ENCODE results near the gene USP47. TPM values are rescaled to one million over a fixed set of nuclear protein-coding genes. Genes with fewer than 3 reads are reported as not detected.

The USP47 gene
- total RNA-seq, 1 donor, result 72.7 TPM

DNA sequence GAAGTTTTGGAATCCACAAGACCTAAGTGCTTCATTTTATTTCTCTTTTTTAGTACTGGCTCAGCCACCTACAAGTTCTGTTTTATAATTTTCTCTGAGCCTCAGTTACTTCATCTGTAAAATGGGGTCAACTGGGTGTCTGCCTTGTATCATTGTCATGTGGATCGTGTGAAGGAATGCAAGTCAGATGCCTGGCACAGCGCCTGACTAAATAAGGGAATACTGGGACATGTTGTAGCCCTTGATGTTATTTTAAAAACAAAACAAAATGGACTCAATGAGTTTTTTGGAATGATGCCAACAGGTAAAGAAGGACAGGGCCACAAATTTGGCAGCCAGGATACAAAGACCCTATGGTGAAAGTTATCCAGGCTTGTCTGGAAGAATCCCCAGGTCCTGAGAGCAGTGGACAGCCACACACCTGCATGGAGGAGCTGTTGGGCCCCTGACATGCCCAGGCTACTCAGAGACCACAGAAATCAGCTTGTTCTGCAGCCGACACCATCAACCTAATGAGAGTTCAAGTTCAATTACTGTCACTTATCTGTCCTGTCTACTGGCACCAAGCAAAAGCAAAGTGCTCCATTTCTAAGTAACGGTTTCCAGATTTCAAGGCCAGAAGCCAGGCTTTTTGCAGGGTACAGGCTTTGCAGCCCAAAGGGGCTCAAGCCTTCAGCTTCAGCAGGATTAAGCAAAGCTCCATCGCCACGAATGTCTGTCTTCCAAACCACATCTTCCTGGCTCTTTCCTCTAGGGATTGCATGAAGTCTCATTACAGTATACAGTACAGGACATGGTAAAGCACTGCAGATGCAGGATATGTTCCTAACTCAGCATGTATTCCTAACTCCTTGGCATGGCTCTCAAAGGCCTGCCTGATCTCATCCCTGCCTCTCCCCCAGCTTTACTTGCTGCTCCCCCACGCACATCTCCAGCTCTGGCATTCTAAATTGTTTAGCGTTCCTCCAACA is 148.3 kb downstream of the USP47 start:
- H2AFZ ChIP-seq (ENCODE audit: low read length), result no peak overlapping the region
- no peaks in the 10 kb centered on the region for H3K27me3 ChIP-seq (ENCODE audit: insufficient read depth, low read length)
- TF ChIP-seq, protein P1, sequence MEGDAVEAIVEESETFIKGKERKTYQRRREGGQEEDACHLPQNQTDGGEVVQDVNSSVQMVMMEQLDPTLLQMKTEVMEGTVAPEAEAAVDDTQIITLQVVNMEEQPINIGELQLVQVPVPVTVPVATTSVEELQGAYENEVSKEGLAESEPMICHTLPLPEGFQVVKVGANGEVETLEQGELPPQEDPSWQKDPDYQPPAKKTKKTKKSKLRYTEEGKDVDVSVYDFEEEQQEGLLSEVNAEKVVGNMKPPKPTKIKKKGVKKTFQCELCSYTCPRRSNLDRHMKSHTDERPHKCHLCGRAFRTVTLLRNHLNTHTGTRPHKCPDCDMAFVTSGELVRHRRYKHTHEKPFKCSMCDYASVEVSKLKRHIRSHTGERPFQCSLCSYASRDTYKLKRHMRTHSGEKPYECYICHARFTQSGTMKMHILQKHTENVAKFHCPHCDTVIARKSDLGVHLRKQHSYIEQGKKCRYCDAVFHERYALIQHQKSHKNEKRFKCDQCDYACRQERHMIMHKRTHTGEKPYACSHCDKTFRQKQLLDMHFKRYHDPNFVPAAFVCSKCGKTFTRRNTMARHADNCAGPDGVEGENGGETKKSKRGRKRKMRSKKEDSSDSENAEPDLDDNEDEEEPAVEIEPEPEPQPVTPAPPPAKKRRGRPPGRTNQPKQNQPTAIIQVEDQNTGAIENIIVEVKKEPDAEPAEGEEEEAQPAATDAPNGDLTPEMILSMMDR (IDR thresholded peaks at IDR 0.05; ENCODE audit: extremely low read depth, low read depth, low read length), result no peak
- DNase-seq (ENCODE audit: insufficient read length, low spot score, missing footprints), result no peak
- no peaks in the 10 kb centered on the region for H4K20me1 ChIP-seq (ENCODE audit: insufficient read depth, low read length)
- H3K4me1 ChIP-seq (ENCODE audit: insufficient read depth, low read length), result peaks cover 51% of the 10 kb centered on the region
- H3K4me2 ChIP-seq (ENCODE audit: insufficient read depth, low read length), result no peak overlapping the region
- H3K9me3 ChIP-seq (ENCODE audit: low read depth, low read length), result no peaks in the 10 kb centered on the region
- H3K27ac ChIP-seq (ENCODE audit: low read depth, low read length), result no peak overlapping the region
- no peaks in the 10 kb centered on the region for H3K79me2 ChIP-seq (ENCODE audit: insufficient read depth, low read length)
- no peaks in the 10 kb centered on the region for H3K36me3 ChIP-seq (ENCODE audit: insufficient read depth, low read length)
- H3K4me3 ChIP-seq (ENCODE audit: insufficient read depth, low read length), result no peak overlapping the region

DNA sequence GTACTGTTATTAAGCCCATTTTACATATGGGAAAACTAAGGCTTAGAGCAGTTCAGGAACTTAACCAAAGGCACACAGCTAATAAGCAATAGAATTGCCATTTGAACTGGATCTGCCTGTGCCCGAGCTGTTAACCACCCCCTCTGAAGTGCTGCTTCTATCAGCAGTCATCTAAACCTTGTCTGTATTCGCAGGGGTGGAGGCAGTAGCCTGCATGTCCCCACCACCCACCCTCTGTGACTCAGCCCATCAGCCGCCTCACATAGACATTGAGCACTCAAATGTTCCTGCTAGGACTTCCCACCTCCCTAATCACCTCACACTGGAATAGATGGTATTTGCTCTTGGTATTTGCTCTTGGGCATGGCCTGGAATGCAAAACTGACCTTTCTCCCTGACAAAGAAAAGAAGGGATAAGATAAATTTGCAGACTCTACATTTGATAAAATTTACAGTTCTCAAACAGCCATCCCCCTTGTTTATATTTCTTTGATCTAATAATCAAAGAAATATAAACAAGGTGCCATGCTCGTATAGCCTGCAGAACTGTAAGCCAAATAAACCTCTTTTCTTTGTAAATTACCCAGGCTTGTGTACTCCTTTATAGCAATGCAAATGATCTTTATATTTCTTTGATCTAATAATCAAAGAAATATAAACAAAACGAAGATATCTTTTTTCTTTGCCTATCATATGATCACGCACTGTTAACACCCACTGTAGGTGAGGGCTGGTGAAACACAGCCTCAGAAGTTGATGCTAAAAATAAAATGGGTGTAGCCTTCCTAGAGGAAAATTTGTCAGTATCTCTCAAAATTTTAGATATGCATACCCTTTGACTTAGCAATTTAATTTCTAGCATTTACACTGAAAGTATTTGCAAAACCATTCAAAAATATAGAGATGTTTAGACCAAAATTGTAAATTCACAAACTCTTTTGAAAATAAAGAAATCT is 150.8 kb downstream of the USP47 start:
- Histone ChIP-seq H3K4me3 (ENCODE audit: insufficient read depth, low read length) (no peak overlapping the region), H3K4me1 (ENCODE audit: insufficient read depth, low read length) (peaks cover 38% of the 10 kb centered on the region), H3K9me3 (ENCODE audit: low read depth, low read length) (no peaks in the 10 kb centered on the region), H3K27ac (ENCODE audit: low read depth, low read length) (no peak overlapping the region), H3K36me3 (ENCODE audit: insufficient read depth, low read length) (no peaks in the 10 kb centered on the region), H3K27me3 (ENCODE audit: insufficient read depth, low read length) (no peaks in the 10 kb centered on the region), H2AFZ (ENCODE audit: low read length) (no peak overlapping the region), H4K20me1 (ENCODE audit: insufficient read depth, low read length) (no peaks in the 10 kb centered on the region), H3K4me2 (ENCODE audit: insufficient read depth, low read length) (no peak overlapping the region), H3K79me2 (ENCODE audit: insufficient read depth, low read length) (no peaks in the 10 kb centered on the region)
- DNase-seq (ENCODE audit: insufficient read length, low spot score, missing footprints), result no peak
- TF ChIP-seq, protein P1 (IDR thresholded peaks at IDR 0.05; ENCODE audit: extremely low read depth, low read depth, low read length), result no peak

- TF ChIP-seq, protein P1 (IDR thresholded peaks at IDR 0.05; ENCODE audit: extremely low read depth, low read depth, low read length), result no peak
- Histone ChIP-seq H3K4me3 (ENCODE audit: insufficient read depth, low read length) (peak overlapping the region; percentile 22), H3K4me1 (ENCODE audit: insufficient read depth, low read length) (peaks cover 37% of the 10 kb centered on the region), H3K27me3 (ENCODE audit: insufficient read depth, low read length) (no peaks in the 10 kb centered on the region), H4K20me1 (ENCODE audit: insufficient read depth, low read length) (no peaks in the 10 kb centered on the region), H3K4me2 (ENCODE audit: insufficient read depth, low read length) (peak overlapping the region; percentile 70), H2AFZ (ENCODE audit: low read length) (peak overlapping the region; percentile 74), H3K27ac (ENCODE audit: low read depth, low read length) (no peak overlapping the region), H3K36me3 (ENCODE audit: insufficient read depth, low read length) (no peaks in the 10 kb centered on the region), H3K9me3 (ENCODE audit: low read depth, low read length) (no peaks in the 10 kb centered on the region), H3K79me2 (ENCODE audit: insufficient read depth, low read length) (no peaks in the 10 kb centered on the region)
- DNase-seq (ENCODE audit: insufficient read length, low spot score, missing footprints), result peak; percentile 84
Measured at GRCh38 chr11:11993839-11994238, 152.1 kb downstream of the USP47 start.
